ENCODE measurements around the gene IVNS1ABP. TPM values are rescaled to one million over a fixed set of nuclear protein-coding genes. Genes with fewer than 3 reads are reported as not detected.
A peak's percentile ranks its signal among the peaks of the same experiment; 100 is the strongest.

The IVNS1ABP gene
- total and polyA plus RNA-seq, 4 donors: 39.3 to 218 (median 114) TPM

- 68 to 87% methylated on average over 1 of the region's 1 CpG for WGBS, 2 donors
- Histone ChIP-seq H3K27me3 (ENCODE audit: control insufficient read depth in 3 of 3, insufficient read depth in 3 of 3, low read length in 2 of 3) (no peaks in the 10 kb centered on the region), H3K4me1 (ENCODE audit: control insufficient read depth in 5 of 5, insufficient read depth in 5 of 5, low read length in 5 of 5) (peaks cover 0 to 30% (median 8%) of the 10 kb centered on the region in 5 donors), H3K9me3 (ENCODE audit: control insufficient read depth in 4 of 4, insufficient read depth in 3 of 4, low read length in 3 of 4) (no peaks in the 10 kb centered on the region), H3K36me3 (ENCODE audit: control insufficient read depth in 4 of 4, insufficient read depth in 4 of 4, low read length in 4 of 4) (peaks cover 0 to 7% (median 0%) of the 10 kb centered on the region in 4 donors), H3K27ac (ENCODE audit: low read depth in 1 of 2, low read length in 1 of 2) (no peak overlapping the region), H3K9ac (ENCODE audit: insufficient read depth in 1 of 2, low read length in 2 of 2) (no peak overlapping the region), H3K4me3 (no peak overlapping the region)
- DNase-seq (no peak), ATAC-seq (ENCODE audit: insufficient read depth, low FRiP score) (no peak)
- TF ChIP-seq, protein P1, sequence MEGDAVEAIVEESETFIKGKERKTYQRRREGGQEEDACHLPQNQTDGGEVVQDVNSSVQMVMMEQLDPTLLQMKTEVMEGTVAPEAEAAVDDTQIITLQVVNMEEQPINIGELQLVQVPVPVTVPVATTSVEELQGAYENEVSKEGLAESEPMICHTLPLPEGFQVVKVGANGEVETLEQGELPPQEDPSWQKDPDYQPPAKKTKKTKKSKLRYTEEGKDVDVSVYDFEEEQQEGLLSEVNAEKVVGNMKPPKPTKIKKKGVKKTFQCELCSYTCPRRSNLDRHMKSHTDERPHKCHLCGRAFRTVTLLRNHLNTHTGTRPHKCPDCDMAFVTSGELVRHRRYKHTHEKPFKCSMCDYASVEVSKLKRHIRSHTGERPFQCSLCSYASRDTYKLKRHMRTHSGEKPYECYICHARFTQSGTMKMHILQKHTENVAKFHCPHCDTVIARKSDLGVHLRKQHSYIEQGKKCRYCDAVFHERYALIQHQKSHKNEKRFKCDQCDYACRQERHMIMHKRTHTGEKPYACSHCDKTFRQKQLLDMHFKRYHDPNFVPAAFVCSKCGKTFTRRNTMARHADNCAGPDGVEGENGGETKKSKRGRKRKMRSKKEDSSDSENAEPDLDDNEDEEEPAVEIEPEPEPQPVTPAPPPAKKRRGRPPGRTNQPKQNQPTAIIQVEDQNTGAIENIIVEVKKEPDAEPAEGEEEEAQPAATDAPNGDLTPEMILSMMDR (IDR thresholded peaks at IDR 0.05; ENCODE audit: control extremely low read depth, extremely low read depth): no peak
Observed at GRCh38 chr1:185319139-185319475, 2.1 kb upstream of the IVNS1ABP start.

GRCh38 chr1:185318431-185319138 lies 1.5 kb upstream of the IVNS1ABP start:
- Histone ChIP-seq H3K36me3 (ENCODE audit: control insufficient read depth in 4 of 4, insufficient read depth in 4 of 4, low read length in 4 of 4) (peaks cover 0 to 7% (median 0%) of the 10 kb centered on the region in 4 donors), H3K9ac (ENCODE audit: insufficient read depth in 1 of 2, low read length in 2 of 2) (peak overlapping the region in 1 of 2 donors; percentile 91), H3K9me3 (ENCODE audit: control insufficient read depth in 4 of 4, insufficient read depth in 3 of 4, low read length in 3 of 4) (no peaks in the 10 kb centered on the region), H3K27me3 (ENCODE audit: control insufficient read depth in 3 of 3, insufficient read depth in 3 of 3, low read length in 2 of 3) (no peaks in the 10 kb centered on the region), H3K27ac (ENCODE audit: low read depth in 1 of 2, low read length in 1 of 2) (peak overlapping the region in 1 of 2 donors; percentile 43), H3K4me3 (no peak overlapping the region), H3K4me1 (ENCODE audit: control insufficient read depth in 5 of 5, insufficient read depth in 5 of 5, low read length in 5 of 5) (peaks cover 0 to 36% (median 11%) of the 10 kb centered on the region in 5 donors)
- 47 to 78% methylated on average over 10 of the region's 10 CpGs for WGBS, 2 donors
- DNase-seq (no peak), ATAC-seq (ENCODE audit: insufficient read depth, low FRiP score) (no peak)
- TF ChIP-seq, protein P1 (IDR thresholded peaks at IDR 0.05; ENCODE audit: control extremely low read depth, extremely low read depth): no peak

DNA sequence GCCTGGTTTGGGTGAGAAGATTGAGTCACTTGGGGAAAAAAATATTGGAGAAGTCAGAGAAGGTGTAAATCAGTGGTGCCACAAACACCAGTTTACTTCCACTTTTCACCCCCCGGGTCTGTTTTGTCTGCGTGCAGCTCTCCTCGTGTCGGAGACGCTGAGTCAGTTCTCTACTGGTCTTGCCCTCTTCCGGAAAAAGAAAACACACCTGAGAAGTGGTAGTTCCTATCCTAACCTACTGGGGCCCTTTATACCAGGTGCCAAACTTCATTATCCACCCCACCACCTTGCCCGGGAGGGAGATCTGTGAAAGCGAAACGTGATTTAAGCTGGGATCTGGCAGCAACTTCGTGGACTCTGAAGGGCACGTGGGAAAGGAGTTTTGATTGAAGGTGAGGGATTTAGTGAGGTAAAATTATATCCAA lies 855 bp upstream of the IVNS1ABP start:
- peak overlapping the region; percentile 78 to 94 for H3K27ac ChIP-seq (ENCODE audit: low read depth in 1 of 2, low read length in 1 of 2)
- TF ChIP-seq, protein P1 (IDR thresholded peaks at IDR 0.05; ENCODE audit: control extremely low read depth, extremely low read depth): no peak
- H3K4me3 ChIP-seq: peak overlapping the region; percentile 65
- no peaks in the 10 kb centered on the region for H3K27me3 ChIP-seq (ENCODE audit: control insufficient read depth in 3 of 3, insufficient read depth in 3 of 3, low read length in 2 of 3)
- 13 to 15% methylated on average over 11 of the region's 11 CpGs for WGBS, 2 donors
- no peaks in the 10 kb centered on the region for H3K9me3 ChIP-seq (ENCODE audit: control insufficient read depth in 4 of 4, insufficient read depth in 3 of 4, low read length in 3 of 4)
- peaks cover 0 to 7% (median 0%) of the 10 kb centered on the region in 4 donors for H3K36me3 ChIP-seq (ENCODE audit: control insufficient read depth in 4 of 4, insufficient read depth in 4 of 4, low read length in 4 of 4)
- peaks cover 0 to 36% (median 11%) of the 10 kb centered on the region in 5 donors for H3K4me1 ChIP-seq (ENCODE audit: control insufficient read depth in 5 of 5, insufficient read depth in 5 of 5, low read length in 5 of 5)
- peak overlapping the region; percentile 85 to 91 for H3K9ac ChIP-seq (ENCODE audit: insufficient read depth in 1 of 2, low read length in 2 of 2)
- ATAC-seq (ENCODE audit: insufficient read depth, low FRiP score): peak; percentile 7
- peak in 2 of 3 donors; percentile 47 to 52 for DNase-seq

All from lung (tissue), 12 donors.